Stomach (tissue), 4 donors: ENCODE data around the gene PARL.

ENCODE experiments used
- EP300 ChIP-seq: sonication (generic); formaldehyde crosslinking; IDR thresholded peaks from one replicate; pipeline ENCODE4 v1.6.1; 2017; ENCODE audit warnings: antibody characterized with exemption
- POLR2A ChIP-seq, 4 donors: fragments of 450-650 bp; IDR thresholded peaks; one replicate each; pipeline ENCODE4 v1.6.1; 2016; ENCODE audit warnings: antibody characterized with exemption in 4 of 4, control low read depth in 2 of 4, mild to moderate bottlenecking in 1 of 4, moderate library complexity in 1 of 4
- POLR2AphosphoS5 ChIP-seq, 3 donors: sonication (generic); formaldehyde crosslinking; IDR thresholded peaks; one replicate each; pipeline ENCODE4 v1.6.1; 2016; ENCODE audit warnings: antibody characterized with exemption in 3 of 3
- TF ChIP-seq, protein P1 (sequence below), 7 experiments: fragments of 450-650 bp in 4 of 7; fragments of 200-600 bp in 3 of 7; sonication (generic) in 3 of 7; IDR thresholded peaks; one replicate each; pipeline ENCODE4 v1.5.1; 2016 to 2019; ENCODE audit warnings: antibody characterized with exemption in 7 of 7, control low read depth in 2 of 7, mild to moderate bottlenecking in 1 of 7

- TF ChIP-seq, protein P1, sequence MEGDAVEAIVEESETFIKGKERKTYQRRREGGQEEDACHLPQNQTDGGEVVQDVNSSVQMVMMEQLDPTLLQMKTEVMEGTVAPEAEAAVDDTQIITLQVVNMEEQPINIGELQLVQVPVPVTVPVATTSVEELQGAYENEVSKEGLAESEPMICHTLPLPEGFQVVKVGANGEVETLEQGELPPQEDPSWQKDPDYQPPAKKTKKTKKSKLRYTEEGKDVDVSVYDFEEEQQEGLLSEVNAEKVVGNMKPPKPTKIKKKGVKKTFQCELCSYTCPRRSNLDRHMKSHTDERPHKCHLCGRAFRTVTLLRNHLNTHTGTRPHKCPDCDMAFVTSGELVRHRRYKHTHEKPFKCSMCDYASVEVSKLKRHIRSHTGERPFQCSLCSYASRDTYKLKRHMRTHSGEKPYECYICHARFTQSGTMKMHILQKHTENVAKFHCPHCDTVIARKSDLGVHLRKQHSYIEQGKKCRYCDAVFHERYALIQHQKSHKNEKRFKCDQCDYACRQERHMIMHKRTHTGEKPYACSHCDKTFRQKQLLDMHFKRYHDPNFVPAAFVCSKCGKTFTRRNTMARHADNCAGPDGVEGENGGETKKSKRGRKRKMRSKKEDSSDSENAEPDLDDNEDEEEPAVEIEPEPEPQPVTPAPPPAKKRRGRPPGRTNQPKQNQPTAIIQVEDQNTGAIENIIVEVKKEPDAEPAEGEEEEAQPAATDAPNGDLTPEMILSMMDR (IDR thresholded peaks at IDR 0.05) = no peak
- TF ChIP-seq EP300 (no peak), POLR2A (IDR thresholded peaks at IDR 0.05) (no peak), POLR2AphosphoS5 (IDR thresholded peaks at IDR 0.05) (no peak)
Measured at GRCh38 chr3:183826448-183827250, 58.0 kb downstream of the PARL start.
